CD4-positive, alpha-beta memory T cell (primary cell): Measurements from ENCODE around the gene GYG2. TPM values are rescaled to one million over a fixed set of nuclear protein-coding genes. Genes with fewer than 3 reads are reported as not detected.

ENCODE experiments used
- CTCF ChIA-PET: fragments of 350-600 bp; sonication (Branson Sonifier 250); formaldehyde crosslinking; loops from one replicate; lab custom pipeline; 2021; ENCODE audit warnings: inconsistent platforms; ENCODE audit not compliant: partially characterized antibody; lab: Charles Lee
- POLR2A ChIA-PET: fragments of 350-600 bp; sonication (Branson Sonifier 250); formaldehyde crosslinking; loops from one replicate; lab custom pipeline; 2021; ENCODE audit not compliant: partially characterized antibody; lab: Charles Lee
- DNase-seq, 5 donors: peaks; one replicate each; pipeline versions ENCODE4 v3.0.0 to v3.0.0-alpha.2; 2020 to 2022; ENCODE audit warnings: mixed read lengths in 1 of 5
- H3K27ac ChIP-seq: one replicate; pipeline ENCODE4 v1.7.0; 2013; ENCODE audit warnings: low read depth, low read length
- H3K27me3 ChIP-seq: 2 replicates; pipeline ENCODE4 v1.7.0; 2013; ENCODE audit warnings: mild to moderate bottlenecking, low read length, moderate library complexity; ENCODE audit not compliant: insufficient read depth
- H3K36me3 ChIP-seq: 2 replicates; pipeline ENCODE4 v1.7.0; 2013; ENCODE audit warnings: mild to moderate bottlenecking, low read length, moderate library complexity; ENCODE audit not compliant: insufficient read depth
- H3K4me1 ChIP-seq: 2 replicates; pipeline ENCODE4 v1.7.0; 2013; ENCODE audit warnings: mild to moderate bottlenecking, low read length, moderate library complexity; ENCODE audit not compliant: insufficient read depth
- H3K4me3 ChIP-seq, 2 donors: one replicate each; pipeline ENCODE4 v1.7.0; 2013; ENCODE audit warnings: low read length in 2 of 2, mild to moderate bottlenecking in 1 of 2
- H3K9me3 ChIP-seq, 2 donors: one replicate each; pipeline ENCODE4 v1.7.0; 2013; ENCODE audit warnings: low read length in 2 of 2, control low read depth in 1 of 2; ENCODE audit not compliant: control insufficient read depth in 1 of 2
- H3K27ac Mint-ChIP-seq, 7 donors: one replicate each; pipeline ENCODE4 v1.8.0; 2020 to 2021; ENCODE audit warnings: mixed read lengths in 7 of 7, mild to moderate bottlenecking in 6 of 7, inconsistent platforms in 3 of 7, moderate library complexity in 3 of 7
- H3K27me3 Mint-ChIP-seq, 2 donors: one replicate each; pipeline ENCODE4 v1.8.0; 2020 to 2021; ENCODE audit warnings: mixed read lengths in 2 of 2
- H3K36me3 Mint-ChIP-seq, 2 donors: one replicate each; pipeline ENCODE4 v1.8.0; 2020 to 2021; ENCODE audit warnings: mixed read lengths in 2 of 2, inconsistent platforms in 1 of 2, mild to moderate bottlenecking in 1 of 2
- H3K4me1 Mint-ChIP-seq, 4 donors: one replicate each; pipeline ENCODE4 v1.8.0; 2020 to 2021; ENCODE audit warnings: mixed read lengths in 4 of 4, mild to moderate bottlenecking in 1 of 4
- H3K4me3 Mint-ChIP-seq, 8 donors: one replicate each; pipeline ENCODE4 v1.8.0; 2020 to 2021; ENCODE audit warnings: mixed read lengths in 8 of 8, mild to moderate bottlenecking in 7 of 8, moderate library complexity in 6 of 8, inconsistent platforms in 3 of 8
- H3K9me3 Mint-ChIP-seq, 8 donors: one replicate each; pipeline ENCODE4 v1.8.0; 2020 to 2021; ENCODE audit warnings: mixed read lengths in 8 of 8, mild to moderate bottlenecking in 5 of 8, inconsistent platforms in 3 of 8, moderate library complexity in 1 of 8
- intact Hi-C: fragments of 100-400 bp; cut with micrococcal nuclease; formaldehyde crosslinking; loops from one replicate; pipeline ENCODE4 v1.15.1; 2023
- polyA plus RNA-seq, 2 donors: library from polyadenylated mRNA; unstranded; fragments of 300-500 nt; fragmentation: Illumina TruSeq; gene quantifications; one replicate each; pipeline ENCODE4 v1.2.3, GENCODE V29; 2021
- total RNA-seq, 2 experiments: library from RNA; stranded (reverse); gene quantifications; one replicate each; pipeline ENCODE4 v1.2.3, GENCODE V29; 2021

Gene GYG2
- total and polyA plus RNA-seq, 4 experiments from 2014 or later: not detected

- no peak overlapping the region for H3K27ac Mint-ChIP-seq
Observed at GRCh38 chrX:2907295-2907694, 78.6 kb downstream of the GYG2 start.

GRCh38 chrX:2908125-2908685 is 79.5 kb downstream of the GYG2 start:
- Mint-ChIP-seq H3K9me3 (peaks cover 0 to 35% (median 22%) of the 10 kb centered on the region in 8 donors), H3K27me3 (no peaks in the 10 kb centered on the region), H3K27ac (no peak overlapping the region), H3K4me1 (no peaks in the 10 kb centered on the region), H3K36me3 (peaks cover 4 to 13% of the 10 kb centered on the region in 2 donors), H3K4me3 (peak overlapping the region in 1 of 8 donors; percentile 46)
- no peak overlapping the region for H3K27ac ChIP-seq
- no peaks in the 10 kb centered on the region for H3K36me3 ChIP-seq
- ChIA-PET CTCF (no interaction called here), POLR2A (no interaction called here)
- no peak for DNase-seq
- no peaks in the 10 kb centered on the region for H3K27me3 ChIP-seq
- H3K4me1 ChIP-seq: no peaks in the 10 kb centered on the region
- intact Hi-C loops: no loop called here
- no peaks in the 10 kb centered on the region for H3K9me3 ChIP-seq
- H3K4me3 ChIP-seq: no peak overlapping the region

More at GRCh38 chrX:2907295-2907694, 78.6 kb downstream of the GYG2 start:
- POLR2A ChIA-PET: no interaction called here
- H3K4me3 ChIP-seq: no peak overlapping the region
- no peak for DNase-seq
- Mint-ChIP-seq H3K36me3 (peaks cover 4 to 16% of the 10 kb centered on the region in 2 donors), H3K4me3 (no peak overlapping the region), H3K27me3 (peaks cover 0 to 2% of the 10 kb centered on the region in 2 donors), H3K9me3 (peaks cover 2 to 44% (median 28%) of the 10 kb centered on the region in 8 donors), H3K4me1 (no peaks in the 10 kb centered on the region)
- H3K27me3 ChIP-seq: no peaks in the 10 kb centered on the region
- H3K4me1 ChIP-seq: no peaks in the 10 kb centered on the region
- CTCF ChIA-PET: no interaction called here
- intact Hi-C loops: no loop called here
- no peak overlapping the region for H3K27ac ChIP-seq
- H3K9me3 ChIP-seq: no peaks in the 10 kb centered on the region
- H3K36me3 ChIP-seq: no peaks in the 10 kb centered on the region

- Histone ChIP-seq H3K4me1 (no peaks in the 10 kb centered on the region), H3K9me3 (no peaks in the 10 kb centered on the region), H3K4me3 (no peak overlapping the region), H3K27me3 (no peaks in the 10 kb centered on the region), H3K36me3 (no peaks in the 10 kb centered on the region), H3K27ac (no peak overlapping the region)
- Mint-ChIP-seq H3K9me3 (peaks cover 0 to 16% (median 6%) of the 10 kb centered on the region in 8 donors), H3K4me3 (no peak overlapping the region), H3K27me3 (no peaks in the 10 kb centered on the region), H3K4me1 (no peaks in the 10 kb centered on the region), H3K27ac (no peak overlapping the region), H3K36me3 (peaks cover 4 to 13% of the 10 kb centered on the region in 2 donors)
- no peak for DNase-seq
- CTCF ChIA-PET: no interaction called here
- intact Hi-C loops: no loop called here
- POLR2A ChIA-PET: no interaction called here
Observed at GRCh38 chrX:2910109-2910508, 81.4 kb downstream of the GYG2 start.

GRCh38 chrX:2913118-2913517 is 84.4 kb downstream of the GYG2 start:
- H3K27me3 Mint-ChIP-seq: no peaks in the 10 kb centered on the region
- no peaks in the 10 kb centered on the region for H3K4me1 Mint-ChIP-seq
- intact Hi-C loops: no loop called here
- Histone ChIP-seq H3K36me3 (no peaks in the 10 kb centered on the region), H3K27me3 (no peaks in the 10 kb centered on the region), H3K4me1 (no peaks in the 10 kb centered on the region), H3K9me3 (no peaks in the 10 kb centered on the region), H3K4me3 (no peak overlapping the region), H3K27ac (no peak overlapping the region)
- H3K4me3 Mint-ChIP-seq: no peak overlapping the region
- H3K36me3 Mint-ChIP-seq: peaks cover 1 to 8% of the 10 kb centered on the region in 2 donors
- no peak overlapping the region for H3K27ac Mint-ChIP-seq
- DNase-seq: no peak
- ChIA-PET CTCF (no interaction called here), POLR2A (no interaction called here)
- H3K9me3 Mint-ChIP-seq: peaks cover 0 to 13% (median 4%) of the 10 kb centered on the region in 8 donors

GRCh38 chrX:2917767-2918166 is 89.0 kb downstream of the GYG2 start:
- ChIA-PET CTCF (no interaction called here), POLR2A (no interaction called here)
- intact Hi-C loops: no loop called here
- Mint-ChIP-seq H3K4me3 (no peak overlapping the region), H3K4me1 (no peaks in the 10 kb centered on the region), H3K27me3 (no peaks in the 10 kb centered on the region), H3K27ac (peak overlapping the region in 1 of 7 donors; percentile 60), H3K9me3 (peaks cover 0 to 5% (median 4%) of the 10 kb centered on the region in 8 donors), H3K36me3 (peaks cover 5% of the 10 kb centered on the region in 2 donors)
- no peak for DNase-seq
- no peaks in the 10 kb centered on the region for H3K36me3 ChIP-seq
- H3K4me1 ChIP-seq: no peaks in the 10 kb centered on the region
- no peak overlapping the region for H3K4me3 ChIP-seq
- H3K27me3 ChIP-seq: no peaks in the 10 kb centered on the region
- H3K9me3 ChIP-seq: no peaks in the 10 kb centered on the region
- no peak overlapping the region for H3K27ac ChIP-seq

GRCh38 chrX:2921193-2921592 is 92.5 kb downstream of the GYG2 start:
- CTCF ChIA-PET: no interaction called here
- Histone ChIP-seq H3K27ac (no peak overlapping the region), H3K4me1 (no peaks in the 10 kb centered on the region), H3K9me3 (no peaks in the 10 kb centered on the region), H3K27me3 (no peaks in the 10 kb centered on the region), H3K36me3 (no peaks in the 10 kb centered on the region), H3K4me3 (no peak overlapping the region)
- Mint-ChIP-seq H3K9me3 (peaks cover 0 to 5% (median 4%) of the 10 kb centered on the region in 8 donors), H3K27me3 (no peaks in the 10 kb centered on the region), H3K4me1 (no peaks in the 10 kb centered on the region), H3K36me3 (peaks cover 5% of the 10 kb centered on the region in 2 donors), H3K27ac (no peak overlapping the region), H3K4me3 (no peak overlapping the region)
- intact Hi-C loops: no loop called here
- POLR2A ChIA-PET: no interaction called here
- no peak for DNase-seq

GRCh38 chrX:2921750-2922149 is 93.0 kb downstream of the GYG2 start:
- Mint-ChIP-seq H3K4me3 (no peak overlapping the region), H3K27ac (no peak overlapping the region), H3K36me3 (peaks cover 0 to 5% of the 10 kb centered on the region in 2 donors), H3K4me1 (no peaks in the 10 kb centered on the region), H3K27me3 (no peaks in the 10 kb centered on the region), H3K9me3 (peaks cover 0 to 6% (median 0%) of the 10 kb centered on the region in 8 donors)
- ChIA-PET POLR2A (no interaction called here), CTCF (no interaction called here)
- no peak for DNase-seq
- Histone ChIP-seq H3K36me3 (no peaks in the 10 kb centered on the region), H3K4me1 (no peaks in the 10 kb centered on the region), H3K27ac (no peak overlapping the region), H3K27me3 (no peaks in the 10 kb centered on the region), H3K9me3 (no peaks in the 10 kb centered on the region), H3K4me3 (no peak overlapping the region)
- intact Hi-C loops: no loop called here
